OCI-LY1 (cell line): ENCODE data around the gene SLC6A18.
"Not testable (repeated sequence)": the region's sequence is repeated elsewhere in the genome, so short reads cannot be mapped to it uniquely, and the experiment has no call there.

Source experiments
- H2AFZ ChIP-seq: fragments of 200-600 bp; sonication (generic), shearing (Covaris generic); 2 replicates; pipeline ENCODE4 v1.6.0; 2014; ENCODE audit warnings: antibody characterized with exemption, mild to moderate bottlenecking, low read length
- H3F3A ChIP-seq: fragments of 200-600 bp; sonication (generic), shearing (Covaris generic); 2 replicates; pipeline ENCODE4 v1.6.0; 2014; ENCODE audit warnings: mild to moderate bottlenecking, antibody characterized with exemption, low read length, moderate library complexity; ENCODE audit not compliant: insufficient read depth
- H3K27ac ChIP-seq: fragments of 200-600 bp; sonication (generic); 2 replicates; pipeline ENCODE4 v1.5.1; 2014; ENCODE audit warnings: low read length, mixed run types, mild to moderate bottlenecking, low read depth; ENCODE audit not compliant: poor library complexity, severe bottlenecking
- H3K27me3 ChIP-seq: fragments of 200-600 bp; sonication (generic); 2 replicates; pipeline ENCODE4 v1.6.0; 2014; ENCODE audit warnings: antibody characterized with exemption, mild to moderate bottlenecking, low read length, moderate library complexity; ENCODE audit not compliant: insufficient read depth
- H3K36me3 ChIP-seq: fragments of 200-600 bp; sonication (generic); 2 replicates; pipeline ENCODE4 v1.6.1; 2014; ENCODE audit warnings: mild to moderate bottlenecking, antibody characterized with exemption, low read length, moderate library complexity, mixed read lengths; ENCODE audit not compliant: insufficient read depth
- H3K4me1 ChIP-seq: fragments of 200-600 bp; sonication (generic); 2 replicates; pipeline ENCODE4 v1.5.1; 2014; ENCODE audit warnings: mild to moderate bottlenecking, low read length, moderate library complexity; ENCODE audit not compliant: insufficient read depth, severe bottlenecking
- H3K4me2 ChIP-seq: fragments of 200-600 bp; sonication (generic), shearing (Covaris generic); 2 replicates; pipeline ENCODE4 v1.6.1; 2014; ENCODE audit warnings: low read length
- H3K4me3 ChIP-seq: fragments of 200-600 bp; sonication (generic); 2 replicates; pipeline ENCODE4 v1.5.1; 2014; ENCODE audit warnings: low read length, low read depth, mild to moderate bottlenecking, mixed read lengths; ENCODE audit not compliant: poor library complexity, severe bottlenecking
- H3K79me2 ChIP-seq: fragments of 200-600 bp; shearing (Covaris generic); 2 replicates; pipeline ENCODE4 v1.6.1; 2016; ENCODE audit warnings: mixed run types, low read length, mixed read lengths; ENCODE audit not compliant: insufficient read depth
- H3K9ac ChIP-seq: fragments of 200-600 bp; sonication (generic), shearing (Covaris generic); 2 replicates; pipeline ENCODE4 v1.6.1; 2014; ENCODE audit warnings: mild to moderate bottlenecking, low read length, mixed read lengths
- H3K9me2 ChIP-seq: fragments of 200-600 bp; sonication (generic), shearing (Covaris generic); 2 replicates; pipeline ENCODE4 v1.6.1; 2014; ENCODE audit warnings: low read depth, mild to moderate bottlenecking, low read length, mixed read lengths
- H3K9me3 ChIP-seq: fragments of 200-600 bp; shearing (Covaris generic); 2 replicates; pipeline ENCODE4 v1.6.1; 2014; ENCODE audit warnings: low read length, mixed read lengths
- H4K20me1 ChIP-seq: fragments of 200-600 bp; sonication (generic), shearing (Covaris generic); 2 replicates; pipeline ENCODE4 v1.6.0; 2016; ENCODE audit warnings: mild to moderate bottlenecking, low read length; ENCODE audit not compliant: insufficient read depth
- CTCF ChIP-seq: fragments of 200-600 bp; sonication (generic), shearing (Covaris generic); IDR thresholded peaks from 2 replicates; pipeline ENCODE4 v1.5.1; 2017; ENCODE audit warnings: mild to moderate bottlenecking, antibody characterized with exemption, low read length, moderate library complexity, mixed read lengths
- EZH2 ChIP-seq: fragments of 200-600 bp; sonication (generic), shearing (Covaris generic); IDR thresholded peaks from 2 replicates; pipeline ENCODE4 v1.8.0; 2017; ENCODE audit warnings: borderline replicate concordance, mixed run types, mild to moderate bottlenecking, antibody characterized with exemption, low read length, moderate library complexity, mixed read lengths

SLC6A18 gene

GRCh38 chr5:1282131-1282992 lies 57.2 kb downstream of the SLC6A18 start:
- no peaks in the 10 kb centered on the region for H3K4me1 ChIP-seq
- peaks cover 49% of the 10 kb centered on the region for H3K36me3 ChIP-seq
- no peaks in the 10 kb centered on the region for H3K9me3 ChIP-seq
- no peak overlapping the region for H3K4me2 ChIP-seq
- H3F3A ChIP-seq = no peaks in the 10 kb centered on the region
- no peak overlapping the region for H3K9ac ChIP-seq
- no peaks in the 10 kb centered on the region for H3K27me3 ChIP-seq
- H3K4me3 ChIP-seq = no peak overlapping the region
- no peaks in the 10 kb centered on the region for H4K20me1 ChIP-seq
- H3K27ac ChIP-seq = no peak overlapping the region
- TF ChIP-seq CTCF (no peak), EZH2 (no peak)
- no peak overlapping the region for H2AFZ ChIP-seq
- no peaks in the 10 kb centered on the region for H3K9me2 ChIP-seq
- H3K79me2 ChIP-seq = peaks cover 11% of the 10 kb centered on the region; the same call in 1 of the 2 replicates

- not testable (repeated sequence) for H3K9ac ChIP-seq, H3K27ac ChIP-seq, H2AFZ ChIP-seq, H3K9me2 ChIP-seq, H3K4me3 ChIP-seq, H3F3A ChIP-seq, H3K4me2 ChIP-seq, H3K4me1 ChIP-seq, H3K9me3 ChIP-seq, H4K20me1 ChIP-seq, H3K27me3 ChIP-seq
- Histone ChIP-seq H3K36me3 (peaks cover 49% of the 10 kb centered on the region), H3K79me2 (peaks cover 18% of the 10 kb centered on the region; the same call in 1 of the 2 replicates)
Observed at GRCh38 chr5:1282993-1283728, 58.0 kb downstream of the SLC6A18 start.

GRCh38 chr5:1283729-1284041 lies 58.5 kb downstream of the SLC6A18 start:
- H3K27me3 ChIP-seq, H3F3A ChIP-seq, H3K9me2 ChIP-seq, H3K9me3 ChIP-seq, H3K27ac ChIP-seq, H3K4me2 ChIP-seq, H3K9ac ChIP-seq, H3K4me1 ChIP-seq, H3K4me3 ChIP-seq, H4K20me1 ChIP-seq, H2AFZ ChIP-seq: not testable (repeated sequence)
- H3K36me3 ChIP-seq = peaks cover 49% of the 10 kb centered on the region
- peaks cover 18% of the 10 kb centered on the region; the same call in 1 of the 2 replicates for H3K79me2 ChIP-seq

GRCh38 chr5:1284336-1284970 lies 59.3 kb downstream of the SLC6A18 start:
- peaks cover 18% of the 10 kb centered on the region; the same call in 1 of the 2 replicates for H3K79me2 ChIP-seq
- H3K27ac ChIP-seq, H2AFZ ChIP-seq, H3K27me3 ChIP-seq, H3K9me3 ChIP-seq, H3K4me1 ChIP-seq, H3K4me3 ChIP-seq, H4K20me1 ChIP-seq, H3K4me2 ChIP-seq, H3K9me2 ChIP-seq, H3K9ac ChIP-seq, H3F3A ChIP-seq: not testable (repeated sequence)
- peaks cover 47% of the 10 kb centered on the region for H3K36me3 ChIP-seq
